Inferior parietal cortex (tissue), 1 donor: ENCODE data around the gene DHX30.
"Not testable (repeated sequence)": the region's sequence is repeated elsewhere in the genome, so short reads cannot be mapped to it uniquely, and the experiment has no call there.

Source experiments
- DNase-seq: peaks from one replicate; pipeline ENCODE4 v3.0.0-alpha.2; 2016; ENCODE audit errors: extremely low spot score

DHX30 gene

GRCh38 chr3:47802734-47803479, at the start of gene DHX30:
DHX30 (plus strand) TSS chr3:47803138; CDS start chr3:47810684, 7,546 bp downstream.
- peak; percentile 88 for DNase-seq

GRCh38 chr3:47758261-47759025, 44.5 kb upstream of the DHX30 start:
- no peak for DNase-seq

GRCh38 chr3:47760207-47760606, 42.7 kb upstream of the DHX30 start:
- DNase-seq, result not testable (repeated sequence)

- DNase-seq, result no peak
Measured at GRCh38 chr3:47761046-47761445, 41.9 kb upstream of the DHX30 start.

GRCh38 chr3:47762233-47762632, 40.7 kb upstream of the DHX30 start:
- DNase-seq, result no peak

- DNase-seq, result no peak
Measured at GRCh38 chr3:47766186-47766585, 36.8 kb upstream of the DHX30 start.

- no peak for DNase-seq
Measured at GRCh38 chr3:47772047-47772446, 30.9 kb upstream of the DHX30 start.

GRCh38 chr3:47772788-47773187, 30.1 kb upstream of the DHX30 start:
- no peak for DNase-seq

GRCh38 chr3:47778746-47779145, 24.2 kb upstream of the DHX30 start:
- no peak for DNase-seq

GRCh38 chr3:47780741-47781684, 21.9 kb upstream of the DHX30 start:
- DNase-seq, result peak; percentile 44

GRCh38 chr3:47781685-47782445, 21.1 kb upstream of the DHX30 start, which contains the start of gene SMARCC1:
SMARCC1 (minus strand) TSS chr3:47781893; CDS start chr3:47781797, 96 bp downstream.
- peak; percentile 96 for DNase-seq

- DNase-seq, result no peak
Measured at GRCh38 chr3:47782446-47783308, 20.3 kb upstream of the DHX30 start.

- DNase-seq, result no peak
Measured at GRCh38 chr3:47783673-47784072, 19.3 kb upstream of the DHX30 start.

- no peak for DNase-seq
Measured at GRCh38 chr3:47791193-47791855, 11.6 kb upstream of the DHX30 start.

- no peak for DNase-seq
Measured at GRCh38 chr3:47792699-47793098, 10.2 kb upstream of the DHX30 start.

- DNase-seq, result no peak
Measured at GRCh38 chr3:47794544-47794943, 8.4 kb upstream of the DHX30 start.

GRCh38 chr3:47799733-47800132, 3.2 kb upstream of the DHX30 start:
- no peak for DNase-seq

- no peak for DNase-seq
Measured at GRCh38 chr3:47803480-47804025, 615 bp downstream of the DHX30 start.

GRCh38 chr3:47804577-47804976, 1.6 kb downstream of the DHX30 start:
- DNase-seq, result no peak
